HPDE6-E6E7 (cell line): ENCODE data around the gene MRPS6.

ENCODE experiments used
- DNase-seq: peaks from one replicate; pipeline ENCODE4 v3.0.0; 2011; ENCODE audit warnings: missing footprints; ENCODE audit errors: extremely low spot score

The MRPS6 gene

DNA sequence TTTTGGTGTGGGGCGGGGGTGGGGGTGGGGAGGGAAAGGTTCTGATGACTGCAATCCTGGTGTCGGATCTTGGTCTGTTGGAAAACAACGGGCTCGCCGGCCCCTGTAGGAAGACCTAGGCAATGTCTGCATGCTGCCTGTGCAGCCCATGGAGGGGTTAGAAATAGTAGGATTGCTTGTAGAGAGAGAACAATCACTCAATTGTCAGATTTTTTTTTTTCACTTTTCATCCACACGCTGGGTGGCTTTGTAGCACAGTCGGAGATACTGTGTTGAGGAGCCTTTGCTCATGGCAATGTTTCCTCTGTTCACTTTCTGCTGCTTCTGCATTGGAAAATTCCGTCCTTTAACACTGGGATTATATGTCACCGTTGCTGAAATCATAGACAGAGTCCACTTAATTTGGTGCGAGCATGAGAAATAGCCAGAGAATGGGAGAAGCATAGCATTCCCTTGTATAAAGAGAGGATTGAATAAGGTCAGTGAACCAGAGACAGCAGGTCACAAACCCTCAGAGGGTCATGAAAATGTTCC is 107.5 kb downstream of the MRPS6 start:
- DNase-seq, result no peak

DNA sequence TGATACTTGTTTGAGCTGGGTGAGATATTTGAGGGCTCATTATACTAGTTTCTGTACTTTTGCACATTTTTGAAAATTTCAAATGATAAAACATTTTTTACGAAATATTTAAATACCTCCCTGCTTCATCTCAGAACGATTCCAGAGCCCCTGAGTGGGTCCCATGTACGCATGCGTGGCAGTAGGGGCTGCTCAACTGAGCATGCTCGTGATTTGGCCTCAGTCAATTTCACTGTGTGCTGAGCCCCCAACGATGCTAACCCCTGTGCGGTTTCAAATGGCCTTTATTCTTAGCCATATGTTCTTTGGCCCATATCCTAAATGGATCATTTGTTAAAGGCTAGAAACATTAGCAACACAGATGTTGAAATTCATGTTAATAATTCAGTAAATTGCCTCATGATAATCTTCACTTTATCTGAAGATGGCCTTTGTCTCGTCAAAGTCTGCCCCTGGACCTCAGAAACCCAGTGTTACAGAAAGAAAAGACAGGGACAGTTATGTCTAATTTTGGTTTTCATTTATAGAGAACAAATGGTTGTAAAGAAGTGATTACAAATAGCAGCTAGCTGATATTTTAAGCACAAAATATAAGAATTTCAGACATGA is 108.2 kb downstream of the MRPS6 start:
- no peak for DNase-seq

DNA sequence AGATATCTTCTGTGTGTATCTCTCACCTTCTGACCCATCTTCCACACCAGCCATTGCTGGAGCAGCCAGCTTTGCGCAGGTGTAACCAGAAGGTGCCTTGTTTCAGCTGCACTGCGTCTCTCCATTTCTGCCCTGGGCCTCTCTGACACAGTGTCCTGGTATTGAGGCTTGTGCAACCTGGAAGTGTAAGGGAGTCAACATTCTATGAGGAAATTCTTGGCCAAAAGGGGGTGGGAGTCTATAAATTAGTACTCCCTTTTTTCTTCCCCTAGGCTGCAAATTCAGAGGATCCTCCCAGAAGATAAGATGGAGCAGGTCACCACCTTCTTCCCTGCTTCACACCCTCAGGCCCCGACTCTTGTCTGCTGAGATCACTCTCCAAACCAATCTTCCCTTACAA is 109.1 kb downstream of the MRPS6 start:
- no peak for DNase-seq

DNA sequence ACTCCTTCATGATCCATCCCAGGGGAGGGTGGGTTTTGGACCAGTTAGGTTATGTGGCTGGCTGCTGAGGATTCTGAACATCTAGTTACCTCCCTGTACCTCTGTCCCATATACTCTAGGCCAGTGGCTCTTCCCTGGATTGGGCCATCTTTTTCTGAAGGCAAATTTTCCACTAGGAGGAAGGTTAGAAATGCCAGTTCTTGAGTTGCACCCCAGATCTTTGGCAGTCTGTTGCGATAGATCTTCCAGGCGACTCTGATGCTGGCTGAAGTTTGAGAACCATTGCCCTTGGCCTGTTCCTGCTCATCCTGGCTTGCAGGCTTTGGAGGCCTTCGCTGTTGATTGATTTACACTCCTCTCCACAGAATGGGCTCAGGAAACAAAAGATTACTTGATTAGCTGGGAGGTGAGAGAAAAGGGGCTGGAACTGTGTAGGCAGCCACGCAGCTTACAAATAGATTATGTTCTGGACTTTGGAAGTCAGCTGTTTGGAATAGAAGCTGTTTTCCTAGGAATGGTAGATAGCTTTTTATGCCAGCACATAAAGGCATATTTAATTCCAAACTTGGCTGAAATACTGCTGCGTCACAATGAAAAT is 110.1 kb downstream of the MRPS6 start:
- DNase-seq, result no peak

DNA sequence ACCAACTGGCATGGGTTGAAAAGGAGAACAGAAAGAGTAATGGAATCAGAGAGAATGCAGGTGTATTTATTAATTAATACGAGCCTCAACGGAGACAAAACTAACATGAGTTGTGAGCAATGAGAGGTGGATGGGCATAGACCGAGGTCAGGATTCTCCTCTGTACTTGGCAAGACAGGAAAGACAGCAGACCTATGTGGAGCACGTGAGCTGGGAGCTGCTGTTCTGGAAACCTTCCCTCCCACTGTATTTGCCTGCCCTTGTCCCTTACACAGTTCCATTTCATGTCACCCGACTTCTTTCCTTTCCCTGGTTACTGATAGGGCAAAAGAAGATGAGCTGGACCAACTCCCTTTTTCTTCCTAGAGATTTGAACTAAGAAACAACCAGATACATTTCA is 110.9 kb downstream of the MRPS6 start:
- DNase-seq, result no peak

DNA sequence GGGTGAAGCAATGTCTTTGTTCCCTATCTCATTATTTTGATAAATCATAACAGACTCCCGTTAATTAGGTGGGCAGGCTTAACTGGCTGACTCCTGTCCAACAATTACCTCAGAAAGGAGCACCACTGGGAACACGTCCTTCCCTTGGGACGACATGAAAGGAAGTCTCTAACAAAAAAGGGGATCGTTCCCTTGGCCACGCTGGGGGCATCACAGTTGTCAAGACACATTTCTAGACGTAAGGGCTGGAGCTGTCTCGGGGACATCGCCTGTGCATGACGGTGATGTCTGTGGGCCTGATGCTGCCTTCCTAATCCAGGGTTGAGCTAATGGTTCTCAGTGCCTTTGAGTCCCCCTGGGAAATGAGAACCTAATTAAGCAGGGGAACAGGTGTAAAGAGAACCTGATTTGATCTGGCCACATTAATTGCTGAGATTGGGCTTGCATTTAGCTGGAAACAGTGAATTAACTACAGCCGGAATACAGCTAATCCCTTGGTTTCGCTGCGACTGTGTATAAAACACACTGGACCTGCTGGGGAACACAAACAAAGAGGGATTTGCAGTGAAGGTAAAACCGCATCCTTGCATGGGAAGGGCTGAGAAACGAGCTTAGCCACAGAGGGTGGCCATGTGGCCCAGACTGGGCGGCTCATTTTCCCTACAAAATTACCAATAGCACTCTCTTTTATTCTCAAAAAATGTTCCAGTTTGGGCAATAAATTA is 111.8 kb downstream of the MRPS6 start:
- no peak for DNase-seq

DNA sequence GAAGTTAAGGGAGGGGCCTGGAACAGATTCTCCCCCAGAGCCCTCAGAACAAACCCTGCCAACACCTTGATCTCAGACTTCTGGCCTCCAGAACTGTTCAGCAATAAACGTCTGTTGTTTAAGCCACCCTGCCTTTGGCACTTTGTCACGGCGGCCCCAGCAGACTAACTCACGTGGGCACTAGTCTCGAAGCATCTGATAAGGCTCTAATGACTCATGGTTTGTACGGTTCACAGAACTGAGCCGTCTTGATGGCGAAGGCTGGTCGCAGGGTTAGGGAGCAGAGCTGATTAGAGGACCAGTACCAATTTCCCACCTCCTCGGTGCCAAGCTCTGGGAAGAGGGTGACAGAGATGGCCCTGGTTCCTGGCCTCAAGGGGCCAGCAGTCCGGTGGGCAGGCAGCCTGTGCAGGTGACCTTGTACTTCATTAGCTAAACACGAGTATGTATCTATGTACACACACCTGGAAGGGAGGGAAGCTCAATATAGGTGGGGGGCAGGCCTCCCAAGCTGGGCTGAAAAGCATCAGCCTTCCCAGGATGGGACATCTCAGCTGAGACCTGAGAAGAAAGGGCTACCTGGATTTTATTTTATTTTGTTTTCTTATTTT is 112.8 kb downstream of the MRPS6 start:
- DNase-seq, result no peak

DNA sequence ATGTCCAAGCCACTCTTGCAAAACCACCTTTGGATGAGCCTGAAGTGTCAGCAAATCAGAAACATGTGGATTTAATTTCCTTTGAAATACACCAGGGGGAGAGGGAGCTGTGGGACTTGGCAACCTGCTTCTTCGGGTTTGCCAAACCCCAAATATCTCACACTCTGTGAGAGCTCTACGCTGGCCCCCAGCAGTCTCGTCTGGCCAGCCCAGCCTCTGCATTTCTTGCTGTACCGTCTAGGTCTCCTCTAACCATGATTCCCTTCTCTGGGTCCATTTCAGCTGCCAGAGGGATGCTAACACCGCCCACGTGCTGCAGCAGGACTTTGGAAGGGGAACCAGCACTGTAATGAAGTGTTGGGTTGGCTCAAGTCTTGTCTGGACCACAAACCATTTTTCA is 114.6 kb downstream of the MRPS6 start:
- DNase-seq, result no peak

DNA sequence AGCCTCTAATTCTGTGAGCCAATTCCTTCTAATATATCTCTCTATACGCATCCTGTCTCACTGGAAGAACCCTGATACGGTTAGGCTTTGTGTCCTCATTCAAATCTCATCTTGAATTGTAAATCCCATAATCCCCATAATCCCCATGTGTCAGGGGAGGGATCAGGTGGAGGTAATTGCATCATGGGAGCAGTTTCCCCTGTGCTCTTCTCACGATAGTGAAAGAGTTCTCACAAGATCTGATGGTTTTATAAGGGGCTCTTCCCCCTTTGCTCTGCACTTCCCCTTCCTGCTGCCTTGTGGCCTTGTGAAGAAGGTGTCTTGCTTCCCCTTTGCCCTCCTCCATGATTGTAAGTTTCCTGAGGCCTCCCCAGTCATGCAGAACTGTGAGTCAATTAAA is 116.1 kb downstream of the MRPS6 start:
- no peak for DNase-seq

DNA sequence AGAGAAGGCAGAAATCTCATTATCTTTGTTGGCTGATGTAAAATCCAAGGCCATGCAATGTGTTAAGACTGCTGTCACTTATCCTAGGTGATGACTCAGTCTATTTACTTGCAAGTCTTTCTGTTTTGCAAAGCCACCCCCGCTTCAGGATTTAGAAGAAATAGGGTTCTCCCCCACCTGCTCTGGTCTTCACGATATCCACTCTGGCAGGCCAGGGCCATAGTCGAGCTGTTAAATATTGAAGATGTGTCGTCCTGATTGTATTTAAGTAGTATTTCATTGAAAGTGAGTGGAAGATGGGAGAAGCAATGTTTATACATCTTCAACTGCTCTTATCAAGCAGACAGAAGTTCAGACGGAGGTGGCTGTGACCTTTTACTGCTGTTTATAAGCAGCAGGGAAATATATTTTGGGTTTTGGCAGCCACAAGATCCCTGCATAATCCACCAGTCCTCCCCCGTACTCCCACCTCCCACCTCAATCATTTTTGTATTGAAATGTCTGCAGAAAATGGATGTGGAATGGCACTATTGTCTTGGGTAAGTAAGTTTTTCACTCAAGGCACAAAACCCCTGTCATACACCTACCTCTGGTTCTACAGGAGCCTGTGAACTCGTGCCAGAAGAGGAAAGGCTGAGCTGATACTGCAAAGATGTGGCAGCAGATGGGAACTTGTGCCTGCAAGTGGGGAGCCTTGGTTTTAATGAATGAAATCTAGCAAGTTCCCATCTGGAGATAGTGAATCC is 117.4 kb downstream of the MRPS6 start:
- DNase-seq, result no peak

DNA sequence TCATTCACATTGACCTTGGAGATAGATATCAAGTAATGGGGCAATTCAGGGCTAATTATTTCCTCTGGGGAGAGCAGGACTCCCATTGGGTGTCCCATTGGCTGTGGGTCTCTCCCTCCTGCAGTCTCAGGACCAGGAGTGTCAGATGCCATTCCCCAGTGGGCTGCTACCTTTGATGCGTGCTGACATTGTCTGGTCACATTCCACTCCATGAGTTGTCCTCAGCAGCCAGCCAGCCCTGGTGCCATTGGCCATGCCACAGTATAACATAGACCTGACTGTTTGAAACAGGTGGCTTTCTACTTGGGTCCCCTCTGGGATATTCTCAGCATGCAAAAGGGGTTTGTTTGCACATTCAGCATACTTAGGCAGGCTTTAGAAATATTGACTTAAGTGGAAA is 118.5 kb downstream of the MRPS6 start:
- DNase-seq, result no peak
